NCI-H1417 treated with DMSO at 0.1 percent for 48 hours (cell line): ENCODE measurements around the gene SLC25A48.

Source experiments
- DNase-seq: peaks from one replicate; lab custom pipeline; 2025; lab: John Stamatoyannopoulos, UW

SLC25A48 gene

DNA sequence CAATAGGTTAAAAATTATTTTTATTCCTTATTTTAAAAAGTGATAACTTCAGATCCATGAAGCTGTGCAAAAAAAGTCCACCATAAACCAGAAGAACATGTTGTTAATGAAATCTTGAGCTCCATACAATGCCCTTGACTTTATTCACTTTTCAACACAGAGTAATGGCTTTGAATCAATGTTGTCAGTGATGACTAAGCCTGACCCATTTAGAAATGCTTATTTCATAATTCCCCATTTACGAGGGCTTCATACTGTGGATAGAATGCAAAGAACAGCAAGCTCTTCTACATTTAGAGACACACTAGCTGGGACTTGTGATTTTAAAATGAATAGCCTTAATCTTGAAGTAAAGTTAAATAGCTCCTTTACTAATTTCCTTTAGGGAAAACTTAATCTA is 86.9 kb downstream of the SLC25A48 start:
- no peak for DNase-seq

DNA sequence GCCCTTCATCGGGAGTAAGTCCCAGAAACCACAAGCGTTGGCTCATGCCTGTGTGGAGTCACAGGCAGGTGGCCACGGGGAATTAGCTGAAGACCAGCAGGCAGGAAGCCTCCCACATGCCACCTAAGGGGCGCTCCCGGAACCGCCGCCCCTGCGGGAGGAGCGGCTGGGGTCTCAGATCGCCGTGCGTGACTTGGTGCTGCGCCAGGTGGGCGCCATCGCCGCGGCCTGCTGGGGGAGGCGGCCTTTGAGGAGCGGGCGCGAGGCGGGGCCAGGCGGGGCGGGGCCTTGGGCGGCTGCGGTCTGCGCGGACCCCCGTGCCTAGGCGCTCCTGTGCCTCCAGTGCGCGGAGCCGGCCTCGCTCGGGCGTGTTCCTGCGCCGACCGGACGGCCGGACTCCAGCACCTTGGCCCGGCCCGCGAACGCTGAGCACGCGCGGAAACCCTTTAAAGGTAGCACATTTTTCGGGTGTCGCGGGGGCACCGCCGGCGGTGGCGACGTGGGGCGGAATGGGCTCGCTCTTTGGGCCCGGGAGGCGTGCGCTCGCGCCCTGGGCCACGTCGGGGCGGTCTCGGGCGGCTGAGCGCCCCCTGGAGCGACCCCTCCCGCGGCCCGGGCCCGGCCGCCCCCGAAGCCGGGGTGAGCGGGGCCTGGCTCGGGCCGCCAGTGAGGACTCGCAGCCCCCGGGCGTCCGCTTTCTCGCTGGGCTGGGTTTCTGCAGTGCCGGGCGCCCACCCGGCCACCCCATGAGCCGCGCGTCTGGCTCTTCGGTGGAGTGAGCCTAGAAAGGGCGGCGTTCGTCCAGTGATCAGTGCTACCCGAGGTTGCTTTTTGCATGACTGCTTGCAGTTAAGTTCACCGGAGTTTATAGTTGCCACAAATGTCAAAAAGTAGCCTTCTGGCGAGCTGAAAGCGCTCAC is 95.8 kb downstream of the SLC25A48 start:
- no peak for DNase-seq

DNA sequence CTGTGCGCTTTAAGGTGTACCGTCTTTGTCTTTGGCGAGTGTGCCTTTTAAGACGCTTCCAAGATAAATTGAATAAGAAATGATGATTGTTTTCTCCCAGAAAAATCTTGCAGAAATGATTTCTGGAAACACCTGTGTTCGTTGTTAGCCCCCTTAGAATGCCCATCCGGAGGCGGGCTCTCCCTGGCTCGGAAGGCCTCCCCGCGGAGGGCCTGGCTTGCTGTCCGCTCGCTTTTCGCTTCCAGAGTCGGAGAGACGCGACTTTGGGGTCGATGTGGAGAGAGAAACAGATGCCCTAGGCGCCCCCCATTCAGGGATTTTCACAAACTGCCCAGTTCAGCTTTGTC is 96.5 kb downstream of the SLC25A48 start:
- no peak for DNase-seq

DNA sequence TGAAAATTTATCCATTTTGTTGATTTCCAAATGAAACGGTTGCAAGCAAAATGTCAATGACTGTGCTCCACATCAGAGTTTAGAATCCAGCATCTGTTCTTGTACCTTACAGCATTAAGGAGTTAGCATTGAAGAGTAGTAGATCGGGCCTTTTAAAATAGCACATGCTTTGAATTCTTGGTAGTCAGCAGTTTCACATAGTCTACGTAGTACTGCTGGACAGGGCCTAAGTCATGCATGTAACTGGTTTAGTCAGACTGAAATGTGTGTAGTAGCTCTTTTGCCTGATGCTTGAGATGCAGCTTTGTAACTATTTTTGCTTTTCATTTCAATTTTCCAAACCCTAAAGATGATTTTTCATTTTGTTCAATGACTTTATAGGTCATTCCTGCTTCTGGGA is 100.5 kb downstream of the SLC25A48 start:
- DNase-seq: no peak

DNA sequence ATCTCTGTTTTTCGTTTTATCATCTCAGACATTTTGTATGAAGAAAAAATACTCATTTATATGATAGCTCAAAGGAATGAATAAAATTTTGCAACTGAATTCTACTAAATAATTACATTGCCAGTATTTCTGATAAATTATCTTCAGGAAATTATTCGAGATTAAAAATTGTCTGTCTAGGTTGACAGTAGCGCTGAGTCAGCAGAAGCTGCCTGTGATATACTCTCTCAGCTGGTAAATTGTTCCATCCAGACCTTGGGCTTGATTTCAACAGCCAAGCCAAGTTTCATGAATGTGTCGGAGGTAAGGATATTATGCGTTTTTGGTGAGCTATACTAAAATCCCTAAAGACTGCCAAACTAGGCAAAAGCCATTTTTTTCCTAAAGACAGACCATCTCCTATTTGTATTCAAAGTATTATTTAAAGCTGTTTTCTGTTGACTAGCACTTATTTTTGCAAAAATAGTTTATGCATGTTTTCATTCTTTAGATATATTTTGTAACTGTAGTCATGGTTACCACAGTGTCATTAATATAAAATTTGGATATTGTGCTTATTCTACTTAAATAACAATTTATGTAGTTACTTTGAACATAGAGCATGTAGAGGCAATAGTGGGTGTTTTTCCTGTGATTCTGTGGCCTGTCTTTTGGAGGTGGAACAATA is 102.9 kb downstream of the SLC25A48 start:
- DNase-seq: no peak
